DOHH2 (cell line): ENCODE measurements around the gene KEL.
"Not testable (repeated sequence)": the region's sequence is repeated elsewhere in the genome, so short reads cannot be mapped to it uniquely, and the experiment has no call there.

Experiments used
- H3F3A ChIP-seq: fragments of 200-600 bp; sonication (generic), shearing (Covaris generic); 2 replicates; pipeline ENCODE4 v1.6.0; 2016; ENCODE audit warnings: antibody characterized with exemption, mild to moderate bottlenecking; ENCODE audit not compliant: control insufficient read depth, insufficient read depth
- H3K27ac ChIP-seq: fragments of 200-600 bp; sonication (generic); 2 replicates; pipeline ENCODE4 v1.5.1; 2014; ENCODE audit warnings: low read depth, mild to moderate bottlenecking, low read length, moderate library complexity
- H3K27me3 ChIP-seq: fragments of 200-600 bp; sonication (generic); 2 replicates; pipeline ENCODE4 v1.6.1; 2014; ENCODE audit warnings: mild to moderate bottlenecking, low read length, mixed read lengths; ENCODE audit not compliant: control insufficient read depth
- H3K36me3 ChIP-seq: fragments of 200-600 bp; sonication (generic); 2 replicates; pipeline ENCODE4 v1.6.1; 2014; ENCODE audit warnings: mild to moderate bottlenecking, low read length, moderate library complexity, mixed read lengths; ENCODE audit not compliant: control insufficient read depth
- H3K4me1 ChIP-seq: fragments of 200-600 bp; sonication (generic); 2 replicates; pipeline ENCODE4 v1.6.1; 2014; ENCODE audit warnings: mild to moderate bottlenecking, low read length, mixed read lengths; ENCODE audit not compliant: control insufficient read depth
- H3K4me2 ChIP-seq: fragments of 200-600 bp; sonication (generic); 2 replicates; pipeline ENCODE4 v1.6.0; 2014; ENCODE audit warnings: mild to moderate bottlenecking, low read length, moderate library complexity
- H3K4me3 ChIP-seq: fragments of 200-600 bp; sonication (generic); 2 replicates; pipeline ENCODE4 v1.5.1; 2014; ENCODE audit warnings: mild to moderate bottlenecking, low read length, mixed read lengths
- H3K79me2 ChIP-seq: fragments of 200-600 bp; sonication (generic); 2 replicates; pipeline ENCODE4 v1.6.1; 2014; ENCODE audit warnings: mild to moderate bottlenecking, low read length, mixed read lengths; ENCODE audit not compliant: control insufficient read depth
- H3K9me2 ChIP-seq: fragments of 200-600 bp; sonication (generic); replicated peaks from 2 replicates; pipeline ENCODE4 v1.6.1; 2014; ENCODE audit warnings: mild to moderate bottlenecking, low read length, mixed read lengths; ENCODE audit not compliant: control insufficient read depth
- H3K9me3 ChIP-seq: fragments of 200-600 bp; sonication (generic); 2 replicates; pipeline ENCODE4 v1.6.1; 2014; ENCODE audit warnings: antibody characterized with exemption, low read length, mixed read lengths; ENCODE audit not compliant: control insufficient read depth, insufficient read depth
- H4K20me1 ChIP-seq: fragments of 200-600 bp; sonication (generic); 2 replicates; pipeline ENCODE4 v1.6.0; 2014; ENCODE audit warnings: low read depth, mild to moderate bottlenecking, antibody characterized with exemption, low read length, moderate library complexity; ENCODE audit not compliant: control insufficient read depth, insufficient read depth
- EZH2phosphoT487 ChIP-seq: fragments of 200-600 bp; sonication (generic); IDR thresholded peaks from 2 replicates; pipeline ENCODE4 v1.6.1; 2017; ENCODE audit warnings: borderline replicate concordance, mild to moderate bottlenecking, antibody characterized with exemption, low read length, moderate library complexity, mixed read lengths
- TF ChIP-seq, protein P1 (sequence below): fragments of 200-600 bp; sonication (generic); IDR thresholded peaks from one replicate; pipeline ENCODE4 v1.5.1; 2014; ENCODE audit warnings: antibody characterized with exemption, mild to moderate bottlenecking, low read depth, low read length; ENCODE audit not compliant: poor library complexity, severe bottlenecking

KEL gene

DNA sequence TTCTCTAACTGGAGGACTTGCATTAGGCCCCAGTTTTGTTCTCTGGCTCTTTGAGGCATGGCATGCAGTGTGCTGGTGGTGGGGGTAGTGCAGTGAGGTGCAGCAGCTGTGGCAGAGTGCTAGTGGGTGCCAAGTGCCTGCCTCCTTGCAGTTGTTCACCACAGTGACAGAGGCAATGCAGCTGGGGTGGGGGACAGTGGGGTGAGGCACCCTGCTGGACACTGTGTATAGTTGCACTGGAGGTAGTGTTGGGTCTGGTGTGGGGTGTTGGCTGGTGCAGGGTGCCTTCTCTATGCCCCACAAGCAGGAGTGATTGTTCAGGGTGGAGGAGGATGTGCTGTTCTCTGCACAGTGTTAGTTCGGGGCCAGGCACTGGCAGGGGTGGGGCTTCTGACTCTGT, 21.7 kb upstream of the KEL start:
- no peaks in the 10 kb centered on the region for H3F3A ChIP-seq
- H3K4me1 ChIP-seq: no peaks in the 10 kb centered on the region
- H3K27me3 ChIP-seq: peaks cover 11% of the 10 kb centered on the region
- no peaks in the 10 kb centered on the region for H3K79me2 ChIP-seq
- TF ChIP-seq EZH2phosphoT487: no peak
- TF ChIP-seq, protein P1, sequence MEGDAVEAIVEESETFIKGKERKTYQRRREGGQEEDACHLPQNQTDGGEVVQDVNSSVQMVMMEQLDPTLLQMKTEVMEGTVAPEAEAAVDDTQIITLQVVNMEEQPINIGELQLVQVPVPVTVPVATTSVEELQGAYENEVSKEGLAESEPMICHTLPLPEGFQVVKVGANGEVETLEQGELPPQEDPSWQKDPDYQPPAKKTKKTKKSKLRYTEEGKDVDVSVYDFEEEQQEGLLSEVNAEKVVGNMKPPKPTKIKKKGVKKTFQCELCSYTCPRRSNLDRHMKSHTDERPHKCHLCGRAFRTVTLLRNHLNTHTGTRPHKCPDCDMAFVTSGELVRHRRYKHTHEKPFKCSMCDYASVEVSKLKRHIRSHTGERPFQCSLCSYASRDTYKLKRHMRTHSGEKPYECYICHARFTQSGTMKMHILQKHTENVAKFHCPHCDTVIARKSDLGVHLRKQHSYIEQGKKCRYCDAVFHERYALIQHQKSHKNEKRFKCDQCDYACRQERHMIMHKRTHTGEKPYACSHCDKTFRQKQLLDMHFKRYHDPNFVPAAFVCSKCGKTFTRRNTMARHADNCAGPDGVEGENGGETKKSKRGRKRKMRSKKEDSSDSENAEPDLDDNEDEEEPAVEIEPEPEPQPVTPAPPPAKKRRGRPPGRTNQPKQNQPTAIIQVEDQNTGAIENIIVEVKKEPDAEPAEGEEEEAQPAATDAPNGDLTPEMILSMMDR: no peak
- H3K9me3 ChIP-seq: peaks cover 3% of the 10 kb centered on the region; the same call in 1 of the 2 replicates
- no peaks in the 10 kb centered on the region for H3K36me3 ChIP-seq
- no peak overlapping the region for H3K4me2 ChIP-seq
- H3K4me3 ChIP-seq: no peak overlapping the region
- no peaks in the 10 kb centered on the region for H4K20me1 ChIP-seq
- no peaks in the 10 kb centered on the region for H3K9me2 ChIP-seq
- H3K27ac ChIP-seq: no peak overlapping the region

DNA sequence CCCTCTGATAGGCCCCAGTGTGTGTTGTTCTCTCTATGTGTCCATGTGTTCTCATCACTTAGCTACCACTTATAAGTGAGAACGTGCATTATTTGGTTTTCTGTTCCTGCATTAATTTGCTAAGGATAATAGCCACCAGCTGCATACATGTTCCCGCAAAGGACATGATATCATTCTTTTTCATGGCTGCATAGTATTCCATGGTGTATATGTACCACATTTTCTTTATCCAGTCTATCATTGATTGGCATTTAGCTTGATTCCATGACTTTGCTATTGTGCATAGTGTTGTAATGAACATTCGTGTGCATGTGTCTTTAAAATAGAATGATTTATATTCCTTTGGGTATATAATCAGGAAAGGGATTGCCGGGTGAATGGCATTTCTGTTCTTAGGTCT, 16.2 kb upstream of the KEL start:
- not testable (repeated sequence) for H3K4me2 ChIP-seq, H3K79me2 ChIP-seq, H3K4me3 ChIP-seq

DNA sequence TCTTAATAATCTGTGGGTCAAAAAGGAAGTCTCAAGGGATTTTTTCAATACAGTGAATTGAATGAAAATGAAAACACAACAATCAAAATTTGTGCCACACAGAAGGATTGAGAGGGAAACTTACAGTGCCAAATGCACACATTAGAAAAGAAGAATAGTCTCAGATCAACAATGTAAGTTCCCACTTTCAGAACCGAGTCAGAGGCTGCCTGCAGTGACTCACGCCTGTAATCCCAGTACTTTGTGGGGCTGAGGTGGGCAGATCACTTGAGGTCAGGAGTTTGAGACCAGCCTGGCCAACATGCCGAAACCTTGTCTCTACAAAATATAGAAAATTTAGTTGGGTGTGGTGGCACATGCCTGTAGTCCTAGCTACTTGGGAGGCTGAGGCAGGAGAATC, 12.5 kb upstream of the KEL start:
- H3K9me2 ChIP-seq: no peaks in the 10 kb centered on the region
- no peaks in the 10 kb centered on the region for H3F3A ChIP-seq

More for the DNA sequence above, 16.2 kb upstream of the KEL start:
- H3K4me1 ChIP-seq, H3K9me3 ChIP-seq, H3K9me2 ChIP-seq, H3K27ac ChIP-seq, H3F3A ChIP-seq, H3K36me3 ChIP-seq, H4K20me1 ChIP-seq: not testable (repeated sequence)
- H3K27me3 ChIP-seq: peaks cover 11% of the 10 kb centered on the region

DNA sequence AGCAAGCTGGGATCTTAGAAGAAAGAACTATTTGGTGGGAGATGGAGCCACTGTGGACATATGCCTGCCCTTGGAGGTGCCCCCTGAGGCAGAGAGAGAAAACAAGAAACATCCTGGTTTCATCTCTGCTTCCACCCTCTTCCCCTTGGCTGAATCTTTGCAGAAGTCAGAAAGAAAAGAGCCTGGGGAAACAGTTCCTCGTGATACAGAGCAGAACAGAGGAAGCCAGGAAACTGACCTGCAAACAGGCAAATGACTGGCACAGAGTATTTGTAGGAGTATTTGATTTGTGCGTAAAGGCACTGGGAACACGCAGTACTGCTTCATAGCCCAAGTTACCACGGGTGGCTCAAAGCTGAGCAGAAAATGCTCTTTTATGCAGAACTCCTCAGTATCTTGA, 7.0 kb upstream of the KEL start:
- H3K4me2 ChIP-seq: no peak overlapping the region
- no peaks in the 10 kb centered on the region for H3K36me3 ChIP-seq
- H3K27me3 ChIP-seq: peaks cover 15% of the 10 kb centered on the region

More for the DNA sequence above, 12.5 kb upstream of the KEL start:
- no peak overlapping the region for H3K27ac ChIP-seq
- TF ChIP-seq, protein P1: no peak
- TF ChIP-seq EZH2phosphoT487: no peak
- H4K20me1 ChIP-seq: no peaks in the 10 kb centered on the region
- H3K9me3 ChIP-seq: peaks cover 6% of the 10 kb centered on the region; the same call in 1 of the 2 replicates
- H3K79me2 ChIP-seq: no peaks in the 10 kb centered on the region
- H3K36me3 ChIP-seq: no peaks in the 10 kb centered on the region
- 0 out of 2 replicates have a peak, but pooled peaks cover 2% of the 10 kb centered on the region for H3K27me3 ChIP-seq
- H3K4me3 ChIP-seq: no peak overlapping the region
- no peak overlapping the region for H3K4me2 ChIP-seq
- no peaks in the 10 kb centered on the region for H3K4me1 ChIP-seq

More for the DNA sequence above, 7.0 kb upstream of the KEL start:
- no peak for TF ChIP-seq EZH2phosphoT487
- TF ChIP-seq, protein P1: no peak
- Histone ChIP-seq H3K27ac (no peak overlapping the region), H3F3A (no peaks in the 10 kb centered on the region), H3K4me1 (no peaks in the 10 kb centered on the region), H3K79me2 (no peaks in the 10 kb centered on the region), H3K4me3 (no peak overlapping the region), H3K9me3 (no peaks in the 10 kb centered on the region), H4K20me1 (no peaks in the 10 kb centered on the region), H3K9me2 (no peaks in the 10 kb centered on the region)
